Mesendoderm (in vitro differentiated cells): ENCODE data around the gene TUBB2A.
A peak's percentile ranks its signal among the peaks of the same experiment; 100 is the strongest.

Experiments used
- DNase-seq: peaks from one replicate; pipeline ENCODE4 v3.0.0; 2013
- H2AK5ac ChIP-seq: 2 replicates; pipeline ENCODE4 v1.6.1; 2013; ENCODE audit warnings: low read length, inconsistent platforms
- H2BK120ac ChIP-seq: 2 replicates; pipeline ENCODE4 v1.6.1; 2013; ENCODE audit warnings: low read depth, mild to moderate bottlenecking, low read length, moderate library complexity, mixed read lengths
- H2BK15ac ChIP-seq: replicated peaks from 2 replicates; pipeline ENCODE4 v1.6.1; 2013; ENCODE audit warnings: low read depth, mild to moderate bottlenecking, moderate library complexity
- H2BK5ac ChIP-seq: 2 replicates; pipeline ENCODE4 v1.6.1; 2013; ENCODE audit warnings: low read length, inconsistent platforms
- H3K18ac ChIP-seq: 2 replicates; pipeline ENCODE4 v1.6.1; 2013; ENCODE audit warnings: mild to moderate bottlenecking, low read length, mixed read lengths
- H3K23ac ChIP-seq: one replicate; pipeline ENCODE4 v1.6.1; 2013; ENCODE audit warnings: low read length
- H3K27ac ChIP-seq: 2 replicates; pipeline ENCODE4 v1.5.1; 2013; ENCODE audit warnings: low read depth, mild to moderate bottlenecking, inconsistent platforms, low read length, moderate library complexity
- H3K27me3 ChIP-seq: 2 replicates; pipeline ENCODE4 v1.6.1; 2013; ENCODE audit warnings: low read length, control low read depth, mild to moderate bottlenecking, inconsistent platforms; ENCODE audit not compliant: insufficient read depth, poor library complexity
- H3K36me3 ChIP-seq: 2 replicates; pipeline ENCODE4 v1.6.1; 2013; ENCODE audit warnings: low read length, inconsistent platforms; ENCODE audit not compliant: control insufficient read depth, insufficient read depth
- H3K4ac ChIP-seq: one replicate; pipeline ENCODE4 v1.6.1; 2013; ENCODE audit warnings: low read depth, mild to moderate bottlenecking, low read length, moderate library complexity
- H3K4me1 ChIP-seq: 2 replicates; pipeline ENCODE4 v1.6.1; 2013; ENCODE audit warnings: low read depth, low read length, inconsistent platforms; ENCODE audit not compliant: control insufficient read depth
- H3K4me2 ChIP-seq: 2 replicates; pipeline ENCODE4 v1.6.1; 2013; ENCODE audit warnings: low read length
- H3K4me3 ChIP-seq: 2 replicates; pipeline ENCODE4 v1.5.1; 2013; ENCODE audit warnings: mild to moderate bottlenecking, low read length
- H3K56ac ChIP-seq: one replicate; pipeline ENCODE4 v1.6.1; 2013; ENCODE audit warnings: low read length
- H3K79me1 ChIP-seq: 2 replicates; pipeline ENCODE4 v1.6.1; 2013; ENCODE audit warnings: low read length, inconsistent platforms
- H3K79me2 ChIP-seq: 2 replicates; pipeline ENCODE4 v1.6.1; 2013; ENCODE audit warnings: mild to moderate bottlenecking, low read length; ENCODE audit not compliant: control insufficient read depth, insufficient read depth
- H3K9ac ChIP-seq: 2 replicates; pipeline ENCODE4 v1.6.1; 2013; ENCODE audit warnings: low read length, inconsistent platforms
- H4K5ac ChIP-seq: one replicate; pipeline ENCODE4 v1.6.1; 2013; ENCODE audit warnings: low read length
- H4K8ac ChIP-seq: one replicate; pipeline ENCODE4 v1.6.1; 2013; ENCODE audit warnings: low read depth, mild to moderate bottlenecking, control low read depth, low read length, moderate library complexity
- WGBS: extraction: QIAGEN DNeasy Blood & Tissue Kit; methylation state at CpG from one replicate; pipeline ENCODE4 v1.1.7; 2013; ENCODE audit warnings: low lambda C conversion rate, missing lambda C conversion rate; ENCODE audit not compliant: insufficient coverage; ENCODE audit errors: extremely low coverage; 5-methylcytosine and 5-hydroxymethylcytosine counted together

Gene TUBB2A

DNA sequence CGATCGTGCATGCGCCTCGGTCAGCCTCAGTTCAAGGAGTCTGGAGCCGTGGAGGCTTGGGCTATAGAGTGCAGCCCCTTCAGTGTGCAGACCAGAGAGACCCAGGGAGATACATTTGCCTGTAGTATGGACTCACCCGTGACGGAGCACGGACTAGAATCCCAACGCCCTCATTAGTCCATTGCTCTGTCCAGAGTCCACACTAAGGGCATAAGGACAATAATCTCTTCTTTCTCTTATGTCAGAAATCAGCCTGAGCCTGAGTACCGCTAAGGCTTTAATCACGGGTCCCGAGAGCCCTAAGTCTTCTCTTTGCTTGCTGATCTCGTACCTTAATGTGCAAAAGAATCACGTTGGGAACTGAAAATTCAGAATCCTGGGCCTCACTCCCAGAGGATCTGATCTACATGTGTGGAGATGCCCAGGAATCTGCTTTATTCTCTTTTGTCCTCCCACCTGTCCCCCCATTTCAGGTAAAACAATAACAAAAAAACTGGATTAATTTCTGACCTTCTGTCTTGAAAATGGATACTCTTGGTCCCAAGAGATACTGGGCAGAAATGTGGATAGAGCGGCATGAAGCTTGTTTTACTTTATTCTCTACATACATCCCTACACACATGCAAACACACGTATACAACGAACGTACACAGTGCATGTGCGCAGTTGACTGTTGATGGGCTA is 38.2 kb downstream of the TUBB2A start:
- Histone ChIP-seq H3K4me3 (peak overlapping the region; percentile 71), H3K56ac (peak overlapping the region; percentile 98), H3K4me2 (peak overlapping the region; percentile 64), H3K27me3 (no peaks in the 10 kb centered on the region), H2BK120ac (no peak overlapping the region), H3K9ac (peak overlapping the region; percentile 97), H3K23ac (peak overlapping the region; percentile 69), H3K79me1 (peaks cover 4% of the 10 kb centered on the region), H3K4ac (no peak overlapping the region), H3K36me3 (no peaks in the 10 kb centered on the region), H3K18ac (peak overlapping the region; percentile 28), H2AK5ac (no peak overlapping the region), H3K4me1 (no peaks in the 10 kb centered on the region), H3K27ac (no peak overlapping the region), H2BK15ac (no peak overlapping the region), H4K8ac (no peak overlapping the region), H3K79me2 (peaks cover 4% of the 10 kb centered on the region), H4K5ac (no peak overlapping the region), H2BK5ac (peak overlapping the region; percentile 30)
- WGBS, result no CpG with 5 or more reads among the region's 19 CpGs
- DNase-seq, result peak; percentile 38

- Histone ChIP-seq H3K56ac (peak within 1 kb of the TSS; percentile 99), H2BK120ac (no peak within 1 kb of the TSS), H3K27me3 (no peaks in the 10 kb centered on the region), H3K79me1 (peaks cover 4% of the 10 kb centered on the region), H3K4me3 (peak within 1 kb of the TSS; percentile 77), H3K36me3 (no peaks in the 10 kb centered on the region), H3K4me1 (no peaks in the 10 kb centered on the region), H3K18ac (peak within 1 kb of the TSS; percentile 35), H2AK5ac (no peak within 1 kb of the TSS), H3K4ac (no peak within 1 kb of the TSS), H3K23ac (peak within 1 kb of the TSS; percentile 69), H3K79me2 (peaks cover 4% of the 10 kb centered on the region), H3K27ac (peak within 1 kb of the TSS; percentile 93), H3K4me2 (peak within 1 kb of the TSS; percentile 64), H4K8ac (peak within 1 kb of the TSS; percentile 7), H4K5ac (no peak within 1 kb of the TSS), H3K9ac (peak within 1 kb of the TSS; percentile 97), H2BK15ac (no peak within 1 kb of the TSS), H2BK5ac (peak within 1 kb of the TSS; percentile 86)
- no CpG with 5 or more reads among the region's 89 CpGs for WGBS
- peak; percentile 94 for DNase-seq
Measured at GRCh38 chr6:3118353-3119039, 38.8 kb downstream of the TUBB2A start, which contains the start of gene BPHL. Gene BPHL (plus strand): TSS chr6:3118711. CDS start chr6:3118741, 30 bp downstream.

GRCh38 chr6:3117912-3118352 is 39.4 kb downstream of the TUBB2A start:
- no peak overlapping the region for H2BK120ac ChIP-seq
- no CpG with 5 or more reads among the region's 8 CpGs for WGBS
- peak overlapping the region; percentile 93 for H3K27ac ChIP-seq
- no peaks in the 10 kb centered on the region for H3K36me3 ChIP-seq
- DNase-seq, result no peak
- H3K56ac ChIP-seq, result peak overlapping the region; percentile 99
- H2BK15ac ChIP-seq, result no peak overlapping the region
- peak overlapping the region; percentile 47 for H3K4me2 ChIP-seq
- no peaks in the 10 kb centered on the region for H3K4me1 ChIP-seq
- H3K4ac ChIP-seq, result no peak overlapping the region
- H3K4me3 ChIP-seq, result peak overlapping the region; percentile 77
- H3K27me3 ChIP-seq, result no peaks in the 10 kb centered on the region
- H4K5ac ChIP-seq, result no peak overlapping the region
- no peak overlapping the region for H2AK5ac ChIP-seq
- H2BK5ac ChIP-seq, result no peak overlapping the region
- peak overlapping the region; percentile 90 for H3K9ac ChIP-seq
- peaks cover 4% of the 10 kb centered on the region for H3K79me1 ChIP-seq
- H4K8ac ChIP-seq, result no peak overlapping the region
- H3K23ac ChIP-seq, result no peak overlapping the region
- H3K79me2 ChIP-seq, result peaks cover 4% of the 10 kb centered on the region
- H3K18ac ChIP-seq, result no peak overlapping the region

DNA sequence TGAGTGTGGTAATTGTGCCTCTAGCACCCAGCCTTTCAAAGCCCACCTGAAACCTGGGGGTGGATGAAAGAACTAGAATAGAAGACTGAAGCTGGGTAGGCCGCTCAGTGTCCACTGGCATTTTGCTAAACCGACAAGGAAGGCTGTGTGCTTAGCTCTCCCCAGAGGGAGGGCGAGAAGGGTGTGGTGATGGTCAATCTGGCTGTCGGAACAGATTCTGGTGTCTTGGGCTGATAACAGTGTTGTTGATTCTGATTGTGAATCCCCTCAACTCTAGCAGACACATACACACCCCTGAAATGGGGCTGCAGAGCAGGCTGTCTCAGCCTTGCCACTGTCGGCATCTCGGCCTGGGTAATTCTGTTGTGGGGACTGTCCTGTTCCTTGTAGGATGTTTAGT is 43.0 kb downstream of the TUBB2A start:
- Histone ChIP-seq H3K79me2 (peaks cover 4% of the 10 kb centered on the region), H2BK5ac (no peak overlapping the region), H3K23ac (no peak overlapping the region), H3K27ac (no peak overlapping the region), H2AK5ac (no peak overlapping the region), H3K4me1 (no peaks in the 10 kb centered on the region), H3K4ac (no peak overlapping the region), H3K4me3 (no peak overlapping the region), H3K36me3 (no peaks in the 10 kb centered on the region), H2BK15ac (no peak overlapping the region), H4K5ac (no peak overlapping the region), H3K56ac (no peak overlapping the region), H3K4me2 (no peak overlapping the region), H3K27me3 (no peaks in the 10 kb centered on the region), H4K8ac (no peak overlapping the region), H3K9ac (no peak overlapping the region), H3K79me1 (peaks cover 2% of the 10 kb centered on the region), H2BK120ac (no peak overlapping the region), H3K18ac (no peak overlapping the region)
- no peak for DNase-seq
- WGBS, result no CpG with 5 or more reads among the region's 6 CpGs

DNA sequence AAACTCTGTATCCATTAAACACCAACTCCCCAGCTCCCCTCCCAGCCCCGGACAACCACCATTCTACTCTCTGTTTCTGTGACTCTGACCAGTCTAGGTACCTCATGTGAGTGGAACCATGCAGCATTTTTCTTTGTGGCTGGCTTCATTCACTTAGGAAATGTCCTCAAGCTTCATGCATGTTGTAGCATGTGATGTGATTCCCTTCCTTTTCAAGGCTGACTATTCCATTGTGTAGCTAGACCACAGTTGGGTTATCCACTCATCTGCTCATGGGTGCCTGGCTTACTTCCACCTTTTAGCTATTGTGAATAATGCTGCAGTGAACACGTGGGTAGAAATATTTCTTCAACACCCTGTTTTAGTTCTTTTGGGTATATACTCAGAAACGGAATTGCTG is 47.6 kb downstream of the TUBB2A start:
- Histone ChIP-seq H3K56ac (no peak overlapping the region), H3K9ac (no peak overlapping the region), H3K18ac (no peak overlapping the region), H3K36me3 (peaks cover 6% of the 10 kb centered on the region), H3K4me3 (no peak overlapping the region), H2AK5ac (no peak overlapping the region), H3K4me2 (no peak overlapping the region), H3K27ac (no peak overlapping the region), H2BK120ac (no peak overlapping the region), H3K4ac (no peak overlapping the region), H3K4me1 (no peaks in the 10 kb centered on the region), H2BK15ac (no peak overlapping the region), H3K27me3 (no peaks in the 10 kb centered on the region), H3K79me1 (no peaks in the 10 kb centered on the region), H3K23ac (no peak overlapping the region), H2BK5ac (no peak overlapping the region), H4K5ac (no peak overlapping the region), H3K79me2 (no peaks in the 10 kb centered on the region), H4K8ac (no peak overlapping the region)
- WGBS, result no CpG with 5 or more reads among the region's 3 CpGs
- DNase-seq, result no peak
